ENCODE data around the gene PRELID3B. TPM values are rescaled to one million over a fixed set of nuclear protein-coding genes. Genes with fewer than 3 reads are reported as not detected.

The PRELID3B gene
- total RNA-seq, 1 experiment from 2014 or later: 129 TPM

DNA sequence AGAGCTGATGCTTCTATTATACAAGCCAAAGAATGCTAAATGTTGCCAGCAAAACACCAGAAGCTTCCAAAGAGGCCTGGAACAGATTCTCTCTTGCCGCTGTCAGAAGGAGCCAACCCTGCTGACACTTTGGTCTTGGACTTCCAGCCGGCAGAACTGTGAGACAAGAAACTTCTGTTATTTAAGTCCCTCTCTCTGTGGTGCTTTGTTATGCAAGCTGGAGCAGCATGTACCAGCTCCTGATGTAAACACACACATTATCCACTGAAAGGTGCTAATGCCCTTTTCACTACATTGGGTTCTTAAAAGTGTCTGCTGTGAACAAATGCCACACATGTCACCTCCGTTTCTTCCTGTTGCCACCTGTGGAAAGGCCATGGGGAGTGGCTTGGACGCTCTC is 25.9 kb upstream of the PRELID3B start:
- H3K27ac ChIP-seq (ENCODE audit: low read depth, low read length): no peak overlapping the region
- POLR2A ChIA-PET: no interaction called here
- H3K4me2 ChIP-seq (ENCODE audit: low read length): no peak overlapping the region
- H3K9ac ChIP-seq (ENCODE audit: low read length): no peak overlapping the region
- TF ChIP-seq EGR1 (IDR thresholded peaks at IDR 0.05; ENCODE audit: low read depth) (no peak), ELF1 (IDR thresholded peaks at IDR 0.05; ENCODE audit: borderline replicate concordance, low read depth) (no peak), CBX3 (IDR thresholded peaks at IDR 0.05; ENCODE audit: low read depth) (no peak), POLR2A (IDR thresholded peaks at IDR 0.05; ENCODE audit: borderline replicate concordance, extremely low read depth, insufficient read depth, insufficient read length) (no peak), ZFX (IDR thresholded peaks at IDR 0.05) (no peak), ZNF274 (IDR thresholded peaks at IDR 0.05; ENCODE audit: low read depth, low read length) (no peak), YY1 (IDR thresholded peaks at IDR 0.05; ENCODE audit: extremely low read depth, insufficient replicate concordance, low read depth, low read length) (no peak), JUND (IDR thresholded peaks at IDR 0.05) (no peak), EZH2phosphoT487 (IDR thresholded peaks at IDR 0.05; ENCODE audit: borderline replicate concordance) (no peak), SRF (IDR thresholded peaks at IDR 0.05; ENCODE audit: low read depth) (no peak)
- H3K27me3 ChIP-seq (ENCODE audit: insufficient read depth, low read length): peaks cover 16% of the 10 kb centered on the region
- BruUV-seq (replicated peaks): no TSS peak
- no peaks in the 10 kb centered on the region for H3K79me2 ChIP-seq (ENCODE audit: insufficient read depth, low read length)
- peaks cover 7 to 12% of the 10 kb centered on the region in 2 experiments for H3K4me1 ChIP-seq (ENCODE audit: control insufficient read depth in 1 of 2, insufficient read depth in 2 of 2, low read length in 2 of 2)
- H3K9me2 ChIP-seq (ENCODE audit: insufficient read depth): no peaks in the 10 kb centered on the region
- intact Hi-C loops (cut with micrococcal nuclease): no loop called here
- RAD21 ChIA-PET (ENCODE audit: low non-redundant PET in 1 of 2, low total read pairs in 2 of 2, uncharacterized antibody in 2 of 2, unreplicated experiment in 2 of 2): no interaction called here
- H2AFZ ChIP-seq (ENCODE audit: low read depth, low read length, poor library complexity, severe bottlenecking): no peak overlapping the region
- DNase-seq (ENCODE audit: low read depth, low spot score) (no peak), ATAC-seq (no peak)
- H4K20me1 ChIP-seq (ENCODE audit: insufficient read depth): no peaks in the 10 kb centered on the region
- CTCF ChIA-PET: no interaction called here
- H3K4me3 ChIP-seq (replicated peaks in 1 of 2; ENCODE audit: low read depth in 1 of 2, low read length in 2 of 2): no peak overlapping the region
- H3K9me3 ChIP-seq (ENCODE audit: control insufficient read depth in 1 of 2, insufficient read depth in 1 of 2, low read depth in 1 of 2, low read length in 2 of 2): no peaks in the 10 kb centered on the region
- no peaks in the 10 kb centered on the region for H3K36me3 ChIP-seq (ENCODE audit: control insufficient read depth in 1 of 2, insufficient read depth in 2 of 2, low read length in 2 of 2)

DNA sequence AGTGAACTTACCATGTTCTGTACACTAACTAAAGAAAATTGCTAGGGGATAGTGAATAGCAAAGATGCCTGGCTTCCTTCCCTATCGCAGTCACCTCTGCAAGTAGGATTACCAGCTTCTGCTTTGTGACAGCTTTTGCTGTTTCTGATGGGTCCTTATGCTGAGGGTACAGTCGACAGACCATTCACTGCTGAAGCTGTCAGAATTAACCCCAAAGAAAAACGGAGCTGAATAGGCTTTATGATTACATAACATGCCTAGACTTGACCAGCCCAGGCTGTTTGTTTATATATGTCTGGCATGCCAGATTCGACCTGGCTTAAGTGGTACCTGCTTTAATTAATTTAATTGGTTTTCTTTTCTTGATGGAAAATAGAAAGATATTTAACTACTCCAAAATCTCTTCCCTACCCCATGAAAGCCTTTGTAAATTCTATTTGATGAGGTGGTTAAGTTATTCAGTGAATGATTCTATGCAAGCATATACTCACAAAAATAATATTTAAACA is 21.7 kb upstream of the PRELID3B start:
- ChIA-PET RAD21 (ENCODE audit: low non-redundant PET in 1 of 2, low total read pairs in 2 of 2, uncharacterized antibody in 2 of 2, unreplicated experiment in 2 of 2) (no interaction called here), POLR2A (interaction anchor here (0.9 kb wide), 1 partner anchor 32 kb away, joined by 5 read pairs; the partner anchor contains the start of gene ATP5F1E), CTCF (interaction anchor here (1.2 to 1.4 kb wide), 4 partner anchors 9 to 194 kb away, joined by 3 to 4 read pairs (median 4); partner anchors contain the start of gene ATP5F1E)
- TF ChIP-seq POLR2AphosphoS5 (IDR thresholded peaks at IDR 0.05; ENCODE audit: low read depth, low read length): no peak
- no peak for TF ChIP-seq ZFX (IDR thresholded peaks at IDR 0.05)
- no peak for TF ChIP-seq TCF7L2 (IDR thresholded peaks at IDR 0.05; ENCODE audit: borderline replicate concordance, extremely low read depth, insufficient read depth, insufficient read length)
- Histone ChIP-seq H2AFZ (ENCODE audit: low read depth, low read length, poor library complexity, severe bottlenecking) (peak overlapping the region; percentile 85), H3K4me1 (ENCODE audit: control insufficient read depth in 1 of 2, insufficient read depth in 2 of 2, low read length in 2 of 2) (peaks cover 8 to 19% of the 10 kb centered on the region in 2 experiments), H4K20me1 (ENCODE audit: insufficient read depth) (no peaks in the 10 kb centered on the region), H3K27ac (ENCODE audit: low read depth, low read length) (no peak overlapping the region), H3K36me3 (ENCODE audit: control insufficient read depth in 1 of 2, insufficient read depth in 2 of 2, low read length in 2 of 2) (no peaks in the 10 kb centered on the region), H3K79me2 (ENCODE audit: insufficient read depth, low read length) (no peaks in the 10 kb centered on the region), H3K9me3 (ENCODE audit: control insufficient read depth in 1 of 2, insufficient read depth in 1 of 2, low read depth in 1 of 2, low read length in 2 of 2) (no peaks in the 10 kb centered on the region), H3K27me3 (ENCODE audit: insufficient read depth, low read length) (no peaks in the 10 kb centered on the region), H3K9me2 (ENCODE audit: insufficient read depth) (no peaks in the 10 kb centered on the region), H3K9ac (ENCODE audit: low read length) (no peak overlapping the region), H3K4me2 (ENCODE audit: low read length) (peak overlapping the region; percentile 72), H3K4me3 (replicated peaks in 1 of 2; ENCODE audit: low read depth in 1 of 2, low read length in 2 of 2) (peak overlapping the region; percentile 2 to 41; a peak in 3 of 4 replicates)
- ATAC-seq (peak; percentile 35), DNase-seq (ENCODE audit: low read depth, low spot score) (no peak)
- no TSS peak for BruUV-seq (replicated peaks)
- intact Hi-C loops (cut with micrococcal nuclease): no loop called here
